ENCODE data around the gene ADCY7. TPM values are rescaled to one million over a fixed set of nuclear protein-coding genes. Genes with fewer than 3 reads are reported as not detected.

Gene ADCY7
- total RNA-seq, 1 donor from 2014 or later = 128 TPM

GRCh38 chr16:50310308-50311133 lies 44.2 kb downstream of the ADCY7 start:
- Mint-ChIP-seq H3K27ac (peak overlapping the region; percentile 31), H3K4me1 (peaks cover 9% of the 10 kb centered on the region), H3K4me3 (no peak overlapping the region), H3K36me3 (ENCODE audit: low read depth) (peaks cover 74% of the 10 kb centered on the region), H3K27me3 (no peaks in the 10 kb centered on the region), H3K9me3 (no peaks in the 10 kb centered on the region)
- no peak for DNase-seq
- TF ChIP-seq, protein P1, sequence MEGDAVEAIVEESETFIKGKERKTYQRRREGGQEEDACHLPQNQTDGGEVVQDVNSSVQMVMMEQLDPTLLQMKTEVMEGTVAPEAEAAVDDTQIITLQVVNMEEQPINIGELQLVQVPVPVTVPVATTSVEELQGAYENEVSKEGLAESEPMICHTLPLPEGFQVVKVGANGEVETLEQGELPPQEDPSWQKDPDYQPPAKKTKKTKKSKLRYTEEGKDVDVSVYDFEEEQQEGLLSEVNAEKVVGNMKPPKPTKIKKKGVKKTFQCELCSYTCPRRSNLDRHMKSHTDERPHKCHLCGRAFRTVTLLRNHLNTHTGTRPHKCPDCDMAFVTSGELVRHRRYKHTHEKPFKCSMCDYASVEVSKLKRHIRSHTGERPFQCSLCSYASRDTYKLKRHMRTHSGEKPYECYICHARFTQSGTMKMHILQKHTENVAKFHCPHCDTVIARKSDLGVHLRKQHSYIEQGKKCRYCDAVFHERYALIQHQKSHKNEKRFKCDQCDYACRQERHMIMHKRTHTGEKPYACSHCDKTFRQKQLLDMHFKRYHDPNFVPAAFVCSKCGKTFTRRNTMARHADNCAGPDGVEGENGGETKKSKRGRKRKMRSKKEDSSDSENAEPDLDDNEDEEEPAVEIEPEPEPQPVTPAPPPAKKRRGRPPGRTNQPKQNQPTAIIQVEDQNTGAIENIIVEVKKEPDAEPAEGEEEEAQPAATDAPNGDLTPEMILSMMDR (IDR thresholded peaks at IDR 0.05) = no peak
- no peak for ATAC-seq (ENCODE audit: low read depth)
- ChIA-PET POLR2A (interaction anchor here (0.6 to 2.1 kb wide), 3 partner anchors 31 to 58 kb away, joined by 3 to 6 read pairs (median 4); partner anchors contain the start of gene BRD7), CTCF (no interaction called here)
- intact Hi-C loops (cut with micrococcal nuclease) = no loop called here

GRCh38 chr16:50311134-50311528 lies 44.8 kb downstream of the ADCY7 start:
- DNase-seq (no peak), ATAC-seq (ENCODE audit: low read depth) (no peak)
- Mint-ChIP-seq H3K36me3 (ENCODE audit: low read depth) (peaks cover 77% of the 10 kb centered on the region), H3K27me3 (no peaks in the 10 kb centered on the region), H3K27ac (no peak overlapping the region), H3K9me3 (no peaks in the 10 kb centered on the region), H3K4me1 (peaks cover 9% of the 10 kb centered on the region), H3K4me3 (no peak overlapping the region)
- intact Hi-C loops (cut with micrococcal nuclease) = no loop called here
- TF ChIP-seq, protein P1 (IDR thresholded peaks at IDR 0.05) = no peak
- CTCF ChIA-PET = no interaction called here
- POLR2A ChIA-PET = interaction anchor here (2.1 kb wide), 1 partner anchor 37 kb away, joined by 6 read pairs; no protein-coding TSS in a partner anchor

GRCh38 chr16:50311891-50312501 lies 45.6 kb downstream of the ADCY7 start:
- Mint-ChIP-seq H3K4me3 (no peak overlapping the region), H3K9me3 (no peaks in the 10 kb centered on the region), H3K36me3 (ENCODE audit: low read depth) (peaks cover 82% of the 10 kb centered on the region), H3K27ac (peak overlapping the region; percentile 59), H3K4me1 (peaks cover 9% of the 10 kb centered on the region), H3K27me3 (no peaks in the 10 kb centered on the region)
- CTCF ChIA-PET = no interaction called here
- TF ChIP-seq, protein P1 (IDR thresholded peaks at IDR 0.05) = no peak
- no peak for ATAC-seq (ENCODE audit: low read depth)
- intact Hi-C loops (cut with micrococcal nuclease) = loop anchor here (2.0 kb wide), 1 partner anchor 15 kb away; no protein-coding TSS in a partner anchor
- no peak for DNase-seq
- POLR2A ChIA-PET = interaction anchor here (2.1 kb wide), 1 partner anchor 38 kb away, joined by 6 read pairs; no protein-coding TSS in a partner anchor

DNA sequence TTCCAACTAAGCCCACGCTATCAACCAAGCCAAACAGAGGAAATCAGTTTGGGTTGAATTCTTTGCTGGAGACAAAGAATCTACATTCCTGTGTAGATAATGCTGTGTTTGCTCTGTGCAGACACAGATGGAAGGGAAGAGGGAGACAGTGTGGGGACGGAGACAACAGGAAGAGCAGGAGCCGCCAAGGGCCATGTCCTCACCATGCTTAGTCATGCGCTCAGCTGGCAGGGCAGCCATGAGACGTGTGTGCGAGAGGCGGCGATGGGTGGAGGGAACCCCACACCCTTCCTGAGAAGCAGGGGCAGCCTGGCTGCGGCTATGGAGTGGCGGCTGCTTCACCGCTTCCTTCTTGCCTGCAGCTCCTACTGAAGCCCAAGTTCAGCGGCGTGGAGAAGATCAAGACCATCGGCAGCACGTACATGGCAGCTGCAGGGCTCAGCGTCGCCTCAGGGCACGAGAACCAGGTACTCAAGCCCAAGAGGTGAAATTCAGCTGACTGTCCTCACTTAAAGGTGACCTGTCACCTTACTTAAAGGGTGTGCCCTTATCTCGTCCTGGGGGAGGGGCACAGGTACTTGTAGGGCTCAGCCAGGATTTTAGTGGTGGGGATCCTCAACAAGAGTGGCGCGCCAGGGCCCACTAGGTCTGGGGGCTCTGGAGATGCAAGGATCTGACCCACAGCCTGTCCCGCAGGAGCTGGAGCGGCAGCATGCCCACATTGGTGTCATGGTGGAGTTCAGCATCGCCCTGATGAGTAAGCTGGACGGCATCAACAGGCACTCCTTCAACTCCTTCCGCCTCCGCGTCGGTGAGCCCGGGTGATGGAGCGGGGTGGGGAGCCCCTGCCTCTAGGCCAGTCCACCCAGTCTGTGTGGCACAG lies 47.5 kb downstream of the ADCY7 start:
- TF ChIP-seq, protein P1 (IDR thresholded peaks at IDR 0.05) = no peak

More for the DNA sequence above, 47.5 kb downstream of the ADCY7 start:
- no peaks in the 10 kb centered on the region for H3K27me3 Mint-ChIP-seq
- intact Hi-C loops (cut with micrococcal nuclease) = loop anchor here (2.0 kb wide), 1 partner anchor 13 kb away; no protein-coding TSS in a partner anchor
- peak; percentile 14 for DNase-seq
- peaks cover 85% of the 10 kb centered on the region for H3K36me3 Mint-ChIP-seq (ENCODE audit: low read depth)
- ATAC-seq (ENCODE audit: low read depth) = peak; percentile 49
- CTCF ChIA-PET = interaction anchor here (0.6 to 1.6 kb wide), 4 partner anchors 13 to 491 kb away, joined by 3 to 12 read pairs (median 4); no protein-coding TSS in a partner anchor
- peaks cover 9% of the 10 kb centered on the region for H3K4me1 Mint-ChIP-seq
- no peak overlapping the region for H3K4me3 Mint-ChIP-seq
- H3K27ac Mint-ChIP-seq = peak overlapping the region; percentile 57
- POLR2A ChIA-PET = interaction anchor here (1.3 kb wide), 1 partner anchor 35 kb away, joined by 4 read pairs; no protein-coding TSS in a partner anchor
- H3K9me3 Mint-ChIP-seq = no peaks in the 10 kb centered on the region

Measured in activated B cell treated with CpG ODN at 0.5 μM for 24 hours (primary cell).